Erythroblast (primary cell): ENCODE measurements around the gene XXYLT1.

Experiments used
- GATA1 ChIP-seq: IDR thresholded peaks from 2 replicates; pipeline ENCODE4 v1.6.1; 2011; ENCODE audit warnings: low read depth, mild to moderate bottlenecking, control low read depth, low read length, moderate library complexity
- POLR2A ChIP-seq: IDR thresholded peaks from 2 replicates; pipeline ENCODE4 v1.6.1; 2011; ENCODE audit warnings: mild to moderate bottlenecking, low read length

- TF ChIP-seq POLR2A = no peak
- no peak for TF ChIP-seq GATA1
These were observed 136.5 kb downstream of the XXYLT1 start for GRCh38 chr3:195134431-195134830.
